ENCODE results near the gene CCDC40. TPM values are rescaled to one million over a fixed set of nuclear protein-coding genes. Genes with fewer than 3 reads are reported as not detected.

CCDC40 gene
- total and polyA plus RNA-seq, 9 of the 15 experiments (the other 6 are each of a cell fraction or from before 2014, with no cell fraction given), result 0.07 to 0.33 TPM; not detected in 7

DNA sequence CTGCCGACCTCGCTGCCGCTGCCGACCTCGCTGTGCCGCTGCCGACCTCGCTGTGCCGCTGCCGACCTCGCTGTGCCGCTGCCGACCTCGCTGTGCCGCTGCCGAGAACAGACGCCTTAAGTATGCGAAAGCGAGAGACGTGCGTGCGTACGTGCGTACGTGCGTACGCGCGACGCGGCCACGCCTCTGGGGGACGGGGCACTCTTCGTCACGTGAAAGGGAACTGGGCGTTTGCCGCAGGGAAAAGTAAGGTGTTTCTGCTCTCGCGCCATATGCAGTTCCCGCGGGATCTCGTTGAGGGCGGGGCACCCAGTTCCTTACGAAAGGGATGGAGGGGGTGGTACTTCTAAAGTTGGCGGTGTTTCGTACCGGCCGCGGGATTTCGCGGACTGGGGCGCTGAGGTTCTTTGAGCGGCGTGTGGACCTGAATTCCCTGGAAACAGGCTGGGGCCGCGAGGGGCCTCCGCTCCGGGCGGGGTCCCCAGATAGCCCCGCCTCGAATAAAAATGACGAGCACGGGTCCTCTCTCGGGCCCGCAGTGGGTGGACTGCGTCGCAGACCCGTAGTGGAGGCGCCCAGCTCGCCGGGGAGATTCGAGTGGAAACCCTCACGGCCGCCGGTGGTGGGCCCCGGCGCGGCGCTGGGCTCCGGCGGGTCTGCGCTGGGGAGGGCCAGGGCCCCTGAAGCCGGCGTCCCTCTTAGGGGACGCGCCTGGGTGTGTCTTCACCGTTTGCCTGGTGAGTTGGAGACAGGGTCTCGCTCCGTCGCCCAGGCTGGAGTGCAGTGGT is 110.8 kb downstream of the CCDC40 start, which contains the start of gene EIF4A3 (continued):
- peak; percentile 64; the same call in 1 of the 2 replicates for TF ChIP-seq ATF6 (CRISPR knock-in tag; IDR thresholded peaks at IDR 0.05)
- no peak for TF ChIP-seq FOXP4 (CRISPR knock-in tag; IDR thresholded peaks at IDR 0.05; ENCODE audit: borderline replicate concordance)
- TF ChIP-seq ARID3A (IDR thresholded peaks at IDR 0.05; ENCODE audit: borderline replicate concordance, low read depth, low read length), result no peak
- no peak for TF ChIP-seq ZKSCAN1 (IDR thresholded peaks at IDR 0.05; ENCODE audit: low read depth, low read length)
- TF ChIP-seq ASH1L (IDR thresholded peaks at IDR 0.05; ENCODE audit: borderline replicate concordance, low read depth, partially characterized antibody), result no peak
- no peak for TF ChIP-seq ZNF280A (IDR thresholded peaks at IDR 0.05; ENCODE audit: low read depth, partially characterized antibody)
- TF ChIP-seq SRSF7 (optimal IDR thresholded peaks at IDR 0.05; ENCODE audit: low read depth, low read length), result no peak
- peak; percentile 73 to 83 for TF ChIP-seq MNT (conservative IDR thresholded peaks at IDR 0.05)
- TF ChIP-seq GABPA (tag; conservative IDR thresholded peaks at IDR 0.05; ENCODE audit: low read depth), result no peak
- TF ChIP-seq CREB3L1 (IDR thresholded peaks at IDR 0.05; ENCODE audit: borderline replicate concordance, low read depth), result peak; percentile 93
- TF ChIP-seq BMI1 (IDR thresholded peaks at IDR 0.05; ENCODE audit: low read length), result no peak
- TF ChIP-seq MXD1 (CRISPR knock-in tag; IDR thresholded peaks at IDR 0.05; ENCODE audit: borderline replicate concordance, poor library complexity, severe bottlenecking), result no peak
- TF ChIP-seq ZNF57 (CRISPR knock-in tag; IDR thresholded peaks at IDR 0.05), result no peak
- TF ChIP-seq ZNF444 (CRISPR knock-in tag; IDR thresholded peaks at IDR 0.05), result no peak

Measured in K562 (cell line).